IMR-90 (cell line): ENCODE data around the gene AKNA. TPM values are rescaled to one million over a fixed set of nuclear protein-coding genes. Genes with fewer than 3 reads are reported as not detected.
A peak's percentile ranks its signal among the peaks of the same experiment; 100 is the strongest.

ENCODE experiments used
- ATAC-seq: fragments of 200-7000 bp; cut with Tn5 transposase; 2 replicates; pipeline ENCODE4 v1.9.1; 2020; ENCODE audit warnings: low read depth, mild to moderate bottlenecking, moderate library complexity
- BruUV-seq: library from RNA; stranded (reverse); fragments of 400-500 nt; replicated peaks from 2 replicates; lab custom pipeline; 2021; lab: Mats Ljungman, UMichigan
- CTCF ChIA-PET: fragments of 300-600 bp; formaldehyde crosslinking; extraction: SDS; loops from one replicate; lab custom pipeline; 2021; ENCODE audit warnings: antibody characterized with exemption; lab: Yijun Ruan, JAX
- POLR2A ChIA-PET: fragments of 300-600 bp; sonication (Branson Sonifier 250); formaldehyde crosslinking; loops from one replicate; lab custom pipeline; 2022; ENCODE audit warnings: antibody characterized with exemption; ENCODE audit not compliant: unreplicated experiment; lab: Charles Lee
- DNase-seq: peaks from one replicate; pipeline ENCODE4 v3.0.0; 2013
- H2AFZ ChIP-seq: replicated peaks from 2 replicates; pipeline ENCODE3; 2013; ENCODE audit warnings: low read length, mild to moderate bottlenecking; ENCODE audit not compliant: poor library complexity
- H2AK5ac ChIP-seq: 2 replicates; pipeline ENCODE4 v1.6.1; 2013; ENCODE audit warnings: low read depth, low read length, inconsistent platforms
- H2AK9ac ChIP-seq: replicated peaks from 2 replicates; pipeline ENCODE3; 2013; ENCODE audit warnings: mild to moderate bottlenecking, low read depth, low read length, moderate library complexity; ENCODE audit not compliant: poor library complexity
- H2BK120ac ChIP-seq: 2 replicates; pipeline ENCODE4 v1.6.1; 2013; ENCODE audit warnings: low read depth, low read length, inconsistent platforms
- H2BK15ac ChIP-seq: 3 replicates; pipeline ENCODE4 v1.6.1; 2013; ENCODE audit warnings: low read depth, low read length, inconsistent platforms
- H2BK20ac ChIP-seq: 2 replicates; pipeline ENCODE4 v1.6.1; 2013; ENCODE audit warnings: low read depth, mild to moderate bottlenecking, inconsistent platforms, low read length, moderate library complexity
- H2BK5ac ChIP-seq: 2 replicates; pipeline ENCODE4 v1.6.1; 2013; ENCODE audit warnings: mild to moderate bottlenecking, low read depth, low read length, inconsistent platforms; ENCODE audit not compliant: poor library complexity, severe bottlenecking
- H3K14ac ChIP-seq: replicated peaks from 2 replicates; pipeline ENCODE4 v1.6.1; 2013; ENCODE audit warnings: low read depth, low read length, inconsistent platforms
- H3K18ac ChIP-seq: 2 replicates; pipeline ENCODE4 v1.6.1; 2013; ENCODE audit warnings: low read depth, low read length, control low read depth
- H3K23ac ChIP-seq: 2 replicates; pipeline ENCODE4 v1.6.1; 2013; ENCODE audit warnings: low read depth, low read length, inconsistent platforms
- H3K27ac ChIP-seq: 2 replicates; pipeline ENCODE4 v1.5.1; 2013; ENCODE audit warnings: mild to moderate bottlenecking, control low read depth, low read length; ENCODE audit not compliant: insufficient read depth
- H3K27me3 ChIP-seq: 2 replicates; pipeline ENCODE4 v1.6.1; 2013; ENCODE audit warnings: low read length; ENCODE audit not compliant: control insufficient read depth, insufficient read depth
- H3K36me3 ChIP-seq: 2 replicates; pipeline ENCODE4 v1.6.1; 2013; ENCODE audit warnings: low read length, mixed read lengths; ENCODE audit not compliant: control insufficient read depth, insufficient read depth
- H3K4ac ChIP-seq: 2 replicates; pipeline ENCODE4 v1.6.1; 2013; ENCODE audit warnings: low read depth, low read length, inconsistent platforms
- H3K4me1 ChIP-seq: 2 replicates; pipeline ENCODE4 v1.6.1; 2013; ENCODE audit warnings: low read length, mixed read lengths; ENCODE audit not compliant: control insufficient read depth, insufficient read depth
- H3K4me2 ChIP-seq: 2 replicates; pipeline ENCODE4 v1.6.1; 2013; ENCODE audit warnings: low read depth, mild to moderate bottlenecking, control low read depth, low read length, moderate library complexity
- H3K4me3 ChIP-seq: 2 replicates; pipeline ENCODE4 v1.5.1; 2013; ENCODE audit warnings: low read depth, mild to moderate bottlenecking, control low read depth, low read length, moderate library complexity; ENCODE audit not compliant: insufficient read depth
- H3K56ac ChIP-seq: 2 replicates; pipeline ENCODE4 v1.6.1; 2013; ENCODE audit warnings: low read length, inconsistent platforms; ENCODE audit not compliant: insufficient read depth; ENCODE audit errors: extremely low read depth
- H3K79me1 ChIP-seq, 2 experiments: 2 replicates each; pipeline ENCODE4 v1.6.1; 2013; ENCODE audit warnings: low read length in 2 of 2, inconsistent platforms in 1 of 2, low read depth in 1 of 2
- H3K9ac ChIP-seq: 2 replicates; pipeline ENCODE4 v1.6.1; 2013; ENCODE audit warnings: low read depth, low read length, control low read depth
- H3K9me1 ChIP-seq: 2 replicates; pipeline ENCODE4 v1.6.1; 2013; ENCODE audit warnings: low read length, inconsistent platforms; ENCODE audit not compliant: insufficient read depth
- H3K9me3 ChIP-seq: 2 replicates; pipeline ENCODE4 v1.6.1; 2013; ENCODE audit warnings: low read length; ENCODE audit not compliant: control insufficient read depth, insufficient read depth
- H4K20me1 ChIP-seq: 2 replicates; pipeline ENCODE4 v1.6.1; 2013; ENCODE audit warnings: low read length, inconsistent platforms; ENCODE audit not compliant: insufficient read depth
- H4K5ac ChIP-seq: 2 replicates; pipeline ENCODE4 v1.6.1; 2013; ENCODE audit warnings: mild to moderate bottlenecking, low read depth, low read length, control low read depth
- H4K8ac ChIP-seq, 2 experiments: 2 replicates each; pipeline ENCODE4 v1.6.1; 2013; ENCODE audit warnings: low read depth in 2 of 2, low read length in 2 of 2, control low read depth in 1 of 2, inconsistent platforms in 1 of 2
- H4K91ac ChIP-seq: 2 replicates; pipeline ENCODE4 v1.6.1; 2013; ENCODE audit warnings: low read depth, low read length, inconsistent platforms; ENCODE audit not compliant: insufficient read depth
- BHLHE40 ChIP-seq: fragments of 150-350 bp; IDR thresholded peaks from 2 replicates; pipeline ENCODE4 v1.6.1; 2016; ENCODE audit warnings: mild to moderate bottlenecking, low read depth, low read length
- CEBPB ChIP-seq: IDR thresholded peaks from 2 replicates; pipeline ENCODE4 v1.6.1; 2012; ENCODE audit warnings: low read depth, low read length, improper control_type of control experiment
- CTCF ChIP-seq: conservative IDR thresholded peaks from 2 replicates; pipeline ENCODE4 v1.5.1; 2012; ENCODE audit warnings: mild to moderate bottlenecking, low read depth, low read length, improper control_type of control experiment
- ELK1 ChIP-seq: fragments of 150-350 bp; IDR thresholded peaks from 2 replicates; pipeline ENCODE4 v1.6.1; 2016; ENCODE audit warnings: low read depth, mild to moderate bottlenecking, low read length, moderate library complexity, borderline replicate concordance
- FOS ChIP-seq: fragments of 150-350 bp; IDR thresholded peaks from 2 replicates; pipeline ENCODE4 v1.6.1; 2016; ENCODE audit warnings: low read depth, low read length
- MAFK ChIP-seq: IDR thresholded peaks from 2 replicates; pipeline ENCODE4 v1.6.1; 2012; ENCODE audit warnings: low read depth, low read length, improper control_type of control experiment
- MAZ ChIP-seq: IDR thresholded peaks from 2 replicates; pipeline ENCODE4 v1.6.1; 2012; ENCODE audit warnings: low read depth, mild to moderate bottlenecking, low read length, improper control_type of control experiment, moderate library complexity, borderline replicate concordance
- MXI1 ChIP-seq: IDR thresholded peaks from 2 replicates; pipeline ENCODE4 v1.6.1; 2012; ENCODE audit warnings: low read depth, mild to moderate bottlenecking, low read length, moderate library complexity, borderline replicate concordance
- NFE2L2 ChIP-seq: fragments of 150-350 bp; IDR thresholded peaks from 2 replicates; pipeline ENCODE4 v1.6.1; 2016; ENCODE audit warnings: low read depth, mild to moderate bottlenecking, low read length
- POLR2A ChIP-seq: IDR thresholded peaks from 2 replicates; pipeline ENCODE4 v1.6.1; 2012; ENCODE audit warnings: mild to moderate bottlenecking, low read depth, low read length
- RAD21 ChIP-seq: IDR thresholded peaks from 2 replicates; pipeline ENCODE4 v1.6.1; 2012; ENCODE audit warnings: low read length, improper control_type of control experiment
- RCOR1 ChIP-seq: IDR thresholded peaks from 2 replicates; pipeline ENCODE4 v1.6.1; 2012; ENCODE audit warnings: mild to moderate bottlenecking, low read length, improper control_type of control experiment; ENCODE audit not compliant: insufficient replicate concordance
- RFX5 ChIP-seq: IDR thresholded peaks from 2 replicates; pipeline ENCODE4 v1.8.0; 2012; ENCODE audit warnings: low read depth, mild to moderate bottlenecking, low read length, moderate library complexity
- SMC3 ChIP-seq: fragments of 150-350 bp; IDR thresholded peaks from 2 replicates; pipeline ENCODE4 v1.6.1; 2016; ENCODE audit warnings: low read depth, mild to moderate bottlenecking, antibody characterized with exemption, low read length, moderate library complexity
- USF2 ChIP-seq: fragments of 150-350 bp; IDR thresholded peaks from 2 replicates; pipeline ENCODE4 v1.6.1; 2017; ENCODE audit warnings: mild to moderate bottlenecking, antibody characterized with exemption, low read length, low read depth
- WGBS, 2 experiments: methylation state at CpG; one replicate each; pipeline versions ENCODE4 v1.1.5 to v1.1.7; 2013; ENCODE audit warnings: missing lambda C conversion rate in 2 of 2; ENCODE audit not compliant: insufficient read length in 1 of 2; ENCODE audit errors: extremely low coverage in 2 of 2; 5-methylcytosine and 5-hydroxymethylcytosine counted together
- dilution Hi-C: fragments of 300-500 bp; cut with HindIII; formaldehyde crosslinking; loops from one replicate; pipeline ENCODE4 v1.14.3; 2018; ENCODE audit warnings: low sequenced_read_pairs; ENCODE audit not compliant: unreplicated experiment
- in situ Hi-C: fragments of 300-500 bp; cut with MboI; formaldehyde crosslinking; loops from 3 replicates; pipeline ENCODE4 v1.14.3; 2019; ENCODE audit warnings: low sequenced_read_pairs, inconsistent platforms, mixed read lengths
- intact Hi-C: fragments of 100-400 bp; cut with micrococcal nuclease; formaldehyde crosslinking; loops from 2 replicates; pipeline ENCODE4 v1.10.0; 2022
- polyA plus RNA-seq, 3 experiments: library from polyadenylated mRNA; depleted of rRNA; stranded (reverse); fragments of >200 nt; gene quantifications; 2 replicates each; pipeline ENCODE4 v1.2.3, GENCODE V29; 2012; ENCODE audit warnings: low replicate concordance in 1 of 3
- total RNA-seq: library from RNA; depleted of rRNA; stranded (reverse); fragments of >200 nt; gene quantifications from 2 replicates; pipeline ENCODE4 v1.2.3, GENCODE V29; 2012

Gene AKNA
- total and polyA plus RNA-seq, 2 of the 4 experiments (the other 2 are of a cell fraction), result 2.7 to 7.3 TPM

- Histone ChIP-seq H3K9me3 (no peaks in the 10 kb centered on the region), H4K91ac (no peak overlapping the region), H3K36me3 (peaks cover 60% of the 10 kb centered on the region), H2AFZ (no peak overlapping the region), H3K4me3 (no peak overlapping the region), H2BK5ac (no peak overlapping the region), H2BK15ac (no peak overlapping the region), H3K56ac (no peak overlapping the region), H3K27me3 (no peaks in the 10 kb centered on the region), H3K14ac (no peak overlapping the region), H4K8ac (no peak overlapping the region), H3K4ac (no peak overlapping the region), H3K4me1 (no peaks in the 10 kb centered on the region), H2BK120ac (no peak overlapping the region), H3K4me2 (no peak overlapping the region), H3K23ac (no peak overlapping the region), H3K27ac (no peak overlapping the region), H3K18ac (no peak overlapping the region), H2AK9ac (peak overlapping the region; percentile 40), H3K79me1 (no peaks in the 10 kb centered on the region), H3K9ac (no peak overlapping the region), H4K20me1 (no peaks in the 10 kb centered on the region), H3K9me1 (no peaks in the 10 kb centered on the region; the same call in 1 of the 2 replicates), H4K5ac (no peak overlapping the region), H2AK5ac (no peak overlapping the region), H2BK20ac (no peak overlapping the region)
- 100% methylated on average over 4 of the region's 16 CpGs; no CpG with 5 or more reads in 1 of the 2 experiments for WGBS, 2 experiments
- ChIA-PET CTCF (interaction anchor here (0.6 to 1.6 kb wide), 3 partner anchors 48 to 231 kb away, joined by 3 to 5 read pairs (median 3); partner anchors contain the start of gene AKNA), POLR2A (no interaction called here)
- ATAC-seq (peak; percentile 95), DNase-seq (peak; percentile 47)
- in situ Hi-C loops, result no loop called here
- no TSS peak for BruUV-seq
- dilution Hi-C loops, result no loop called here
- intact Hi-C loops, result loop anchor here (2.0 to 10.0 kb wide), 2 partner anchors 57 to 165 kb away; partner anchors contain the start of gene WHRN
- TF ChIP-seq RAD21 (peak; percentile 88), POLR2A (no peak; the same call in 1 of the 2 replicates), BHLHE40 (no peak), RCOR1 (no peak), FOS (no peak), MAFK (no peak), USF2 (no peak), CTCF (peak; percentile 88), MAZ (no peak), CEBPB (no peak), SMC3 (peak; percentile 80), MXI1 (no peak), RFX5 (no peak), NFE2L2 (no peak), ELK1 (no peak)
Observed at GRCh38 chr9:114339130-114339908, 48.5 kb downstream of the AKNA start.
